ENCODE results near the gene AMOTL1. TPM values are rescaled to one million over a fixed set of nuclear protein-coding genes. Genes with fewer than 3 reads are reported as not detected.

The AMOTL1 gene
- total and polyA plus RNA-seq, 2 of the 8 experiments (the other 6 are each of a cell fraction or from before 2014, with no cell fraction given), result 9.0 to 27.6 TPM

GRCh38 chr11:94792451-94792850, 24.3 kb downstream of the AMOTL1 start (continued):
- TF ChIP-seq RNF2 (IDR thresholded peaks at IDR 0.05; ENCODE audit: borderline replicate concordance, low read depth, low read length, missing control alignments, poor library complexity, severe bottlenecking), result no peak
- TF ChIP-seq BACH1 (IDR thresholded peaks at IDR 0.05; ENCODE audit: low read length), result no peak
- TF ChIP-seq SIRT6 (IDR thresholded peaks at IDR 0.05; ENCODE audit: low read length), result no peak
